GM19468 (cell line): ENCODE measurements around the gene ELP4.

Experiments used
- ATAC-seq: cut with Tn5 transposase; IDR thresholded peaks from one replicate; pipeline ENCODE4 v1.9.1; 2021; ENCODE audit warnings: mild to moderate bottlenecking, moderate library complexity, moderate number of reproducible peaks; ENCODE audit not compliant: unreplicated experiment; ENCODE audit errors: extremely low read depth

ELP4 gene

GRCh38 chr11:31818874-31819331 is 309.3 kb downstream of the ELP4 start:
- ATAC-seq, result no peak

GRCh38 chr11:31819621-31820437 is 310.3 kb downstream of the ELP4 start:
- ATAC-seq, result no peak

- ATAC-seq, result no peak
Measured at GRCh38 chr11:31820438-31820818, 310.9 kb downstream of the ELP4 start.

GRCh38 chr11:31821235-31821764 is 311.7 kb downstream of the ELP4 start:
- no peak for ATAC-seq

GRCh38 chr11:31821766-31822165 is 312.2 kb downstream of the ELP4 start:
- no peak for ATAC-seq

GRCh38 chr11:31822175-31822926 is 312.8 kb downstream of the ELP4 start:
- ATAC-seq, result no peak

- no peak for ATAC-seq
Measured at GRCh38 chr11:31822927-31823643, 313.5 kb downstream of the ELP4 start.

GRCh38 chr11:31823644-31824331 is 314.2 kb downstream of the ELP4 start:
- ATAC-seq, result no peak

GRCh38 chr11:31824332-31824878 is 314.8 kb downstream of the ELP4 start:
- no peak for ATAC-seq

GRCh38 chr11:31824879-31825837 is 315.6 kb downstream of the ELP4 start:
- ATAC-seq, result no peak

GRCh38 chr11:31825838-31826484 is 316.4 kb downstream of the ELP4 start:
- no peak for ATAC-seq

GRCh38 chr11:31826536-31827438 is 317.2 kb downstream of the ELP4 start:
- ATAC-seq, result no peak

- ATAC-seq, result no peak
Measured at GRCh38 chr11:31827455-31828206, 318.1 kb downstream of the ELP4 start.

- ATAC-seq, result no peak
Measured at GRCh38 chr11:31828217-31828616, 318.6 kb downstream of the ELP4 start.

GRCh38 chr11:31830406-31830805 is 320.8 kb downstream of the ELP4 start:
- no peak for ATAC-seq

GRCh38 chr11:31834237-31834636 is 324.7 kb downstream of the ELP4 start:
- no peak for ATAC-seq
